Small intestine (tissue), 7 donors: ENCODE results near the gene WDR70. TPM values are rescaled to one million over a fixed set of nuclear protein-coding genes. Genes with fewer than 3 reads are reported as not detected.
A peak's percentile ranks its signal among the peaks of the same experiment; 100 is the strongest.

Source experiments
- DNase-seq, 2 donors: peaks; one replicate each; pipeline versions ENCODE4 v3.0.0 to v3.0.0-alpha.2; 2013
- FAIRE-seq: peaks from 2 replicates; lab custom pipeline; 2012; peaks lifted over from hg19 to GRCh38; lab: Jason Lieb, UNC
- H3K27ac ChIP-seq, 3 donors: one replicate each; pipeline ENCODE4 v1.5.1; 2013; ENCODE audit warnings: low read length in 2 of 3, mild to moderate bottlenecking in 2 of 3, control low read depth in 1 of 3, inconsistent platforms in 1 of 3, low read depth in 1 of 3, moderate library complexity in 1 of 3
- H3K27me3 ChIP-seq, 3 donors: one replicate each; pipeline ENCODE4 v1.6.1; 2013; ENCODE audit warnings: low read length in 3 of 3, inconsistent platforms in 1 of 3; ENCODE audit not compliant: control insufficient read depth in 3 of 3, insufficient read depth in 3 of 3
- H3K36me3 ChIP-seq, 3 donors: one replicate each; pipeline ENCODE4 v1.6.1; 2013; ENCODE audit warnings: low read length in 3 of 3, inconsistent platforms in 1 of 3, low read depth in 1 of 3, mild to moderate bottlenecking in 1 of 3, moderate library complexity in 1 of 3; ENCODE audit not compliant: control insufficient read depth in 3 of 3, insufficient read depth in 2 of 3
- H3K4me1 ChIP-seq, 3 donors: one replicate each; pipeline ENCODE4 v1.6.1; 2013; ENCODE audit warnings: low read length in 2 of 3, inconsistent platforms in 1 of 3, low read depth in 1 of 3, mild to moderate bottlenecking in 1 of 3, moderate library complexity in 1 of 3; ENCODE audit not compliant: control insufficient read depth in 3 of 3, insufficient read depth in 2 of 3
- H3K4me3 ChIP-seq, 3 donors: one replicate each; pipeline ENCODE4 v1.5.1; 2013; ENCODE audit warnings: low read length in 3 of 3, control low read depth in 1 of 3, inconsistent platforms in 1 of 3, low read depth in 1 of 3, mild to moderate bottlenecking in 1 of 3, moderate library complexity in 1 of 3
- H3K9me3 ChIP-seq, 2 donors: one replicate each; pipeline ENCODE4 v1.6.1; 2013; ENCODE audit warnings: low read depth in 1 of 2, low read length in 1 of 2; ENCODE audit not compliant: control insufficient read depth in 2 of 2, insufficient read depth in 1 of 2
- WGBS, 3 donors: extraction: QIAGEN DNeasy Blood & Tissue Kit; methylation state at CpG; one replicate each; pipeline ENCODE4 v1.1.7; 2013; 5-methylcytosine and 5-hydroxymethylcytosine counted together
- polyA plus RNA-seq, 4 donors: library from polyadenylated mRNA; stranded (reverse) in 3 of 4; unstranded in 1 of 4; fragments of 200-250 nt in 3 of 4; fragments of 120-200 nt in 1 of 4; gene quantifications; one replicate each; pipeline versions ENCODE4 v1.2.1 to v1.2.3, GENCODE V29; 2013
- donor health status: healthy with polysubstance abuse.
- donor health status: control.
- donor health status: control.
- donor health status: Bipolar disorder and iron deficiency.
- donor health status: healthy.

The WDR70 gene
- polyA plus RNA-seq, 4 donors, result 13.2 to 24.6 (median 15.8) TPM

DNA sequence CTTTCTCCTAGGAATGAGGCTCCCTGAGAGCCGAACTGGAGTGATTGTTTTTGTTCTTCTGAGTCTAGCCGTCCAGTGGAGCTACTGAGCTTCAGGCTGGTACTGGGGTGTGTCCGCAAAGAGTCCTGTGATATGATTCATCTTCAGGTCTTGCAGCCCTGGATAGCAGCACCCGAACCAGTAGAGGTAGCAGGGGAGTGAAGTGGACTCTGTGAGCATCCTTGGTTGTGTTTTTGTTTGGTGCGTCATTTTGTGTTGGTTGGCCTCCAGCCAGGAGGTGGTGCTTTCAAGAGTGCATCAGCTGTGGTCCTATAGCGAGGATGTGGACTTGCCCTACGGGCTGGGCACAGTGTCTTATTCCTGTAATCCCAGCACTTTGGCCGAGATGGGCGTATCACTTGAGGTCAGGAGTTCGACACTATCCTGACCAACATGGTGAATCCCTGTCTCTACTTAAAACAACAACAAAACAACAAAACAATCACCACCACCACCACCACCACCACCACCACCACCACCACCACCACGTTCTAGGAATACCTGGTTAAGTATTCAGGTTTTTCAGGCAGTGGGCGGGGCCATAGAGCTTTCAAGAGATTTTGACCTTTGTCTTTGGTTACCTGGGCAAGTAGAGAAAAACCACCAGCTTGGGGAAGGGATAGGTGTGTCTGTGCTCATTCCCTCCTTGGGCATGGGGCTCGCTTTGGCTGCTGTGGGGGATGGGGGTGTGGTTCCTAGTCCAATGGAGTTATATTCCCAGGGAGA, 154.0 kb downstream of the WDR70 start:
- Histone ChIP-seq H3K27me3 (no peaks in the 10 kb centered on the region), H3K36me3 (peaks cover 0 to 12% (median 0%) of the 10 kb centered on the region in 3 donors), H3K4me3 (no peak overlapping the region), H3K27ac (no peak overlapping the region), H3K4me1 (no peaks in the 10 kb centered on the region), H3K9me3 (peaks cover 0 to 5% of the 10 kb centered on the region in 2 donors)
- WGBS, 3 donors, result 95 to 97% (median 95%) methylated on average over 13 of the region's 13 CpGs
- FAIRE-seq (no peak), DNase-seq (no peak)

DNA sequence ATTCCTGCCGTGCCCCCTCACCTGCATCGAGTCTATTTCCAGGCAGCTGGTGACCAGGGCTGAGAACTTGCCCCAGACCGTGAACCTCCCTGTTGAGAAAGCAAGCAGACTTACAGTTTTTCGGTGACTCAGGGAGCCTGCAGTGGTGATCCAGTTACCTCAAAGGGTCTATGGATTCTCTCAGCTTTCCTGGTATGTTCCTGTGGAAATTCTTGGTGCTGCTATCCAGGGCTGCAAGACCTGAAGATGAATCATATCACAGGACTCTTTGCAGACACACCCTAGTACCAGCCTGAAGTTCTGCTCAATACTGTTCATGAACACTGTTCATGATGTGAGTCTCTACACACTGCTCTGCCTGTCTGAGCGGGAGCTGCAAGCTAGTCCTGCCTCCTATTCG, 154.7 kb downstream of the WDR70 start:
- Histone ChIP-seq H3K36me3 (peaks cover 0 to 12% (median 0%) of the 10 kb centered on the region in 3 donors), H3K9me3 (peaks cover 0 to 5% of the 10 kb centered on the region in 2 donors), H3K4me1 (no peaks in the 10 kb centered on the region), H3K27ac (no peak overlapping the region), H3K27me3 (no peaks in the 10 kb centered on the region), H3K4me3 (no peak overlapping the region)
- WGBS, 3 donors, result 97% methylated on average over 6 of the region's 6 CpGs
- FAIRE-seq (no peak), DNase-seq (no peak)

DNA sequence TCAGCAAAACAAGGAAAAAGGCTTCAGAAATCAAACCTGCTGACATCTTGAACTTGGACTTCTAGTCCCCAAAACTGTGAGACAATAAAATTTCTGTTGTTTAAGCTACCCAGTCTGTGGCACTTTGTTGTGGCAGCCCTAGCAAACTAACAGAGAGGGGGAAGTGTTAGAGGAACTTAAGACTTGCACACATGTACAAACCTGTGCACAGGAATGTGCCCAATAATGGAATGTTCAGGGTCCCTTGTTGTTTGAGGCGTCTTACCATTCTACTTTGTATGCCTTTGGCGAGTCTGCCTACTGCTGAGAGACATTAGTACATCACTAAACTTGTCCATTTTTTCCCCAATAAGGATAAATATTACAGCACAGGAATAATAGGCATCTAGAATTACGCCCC, 160.3 kb downstream of the WDR70 start:
- Histone ChIP-seq H3K4me3 (no peak overlapping the region), H3K27me3 (no peaks in the 10 kb centered on the region), H3K36me3 (no peaks in the 10 kb centered on the region), H3K4me1 (no peaks in the 10 kb centered on the region), H3K9me3 (no peaks in the 10 kb centered on the region), H3K27ac (no peak overlapping the region)
- DNase-seq (no peak), FAIRE-seq (no peak)
- 93 to 97% (median 95%) methylated on average over 3 of the region's 3 CpGs for WGBS, 3 donors

DNA sequence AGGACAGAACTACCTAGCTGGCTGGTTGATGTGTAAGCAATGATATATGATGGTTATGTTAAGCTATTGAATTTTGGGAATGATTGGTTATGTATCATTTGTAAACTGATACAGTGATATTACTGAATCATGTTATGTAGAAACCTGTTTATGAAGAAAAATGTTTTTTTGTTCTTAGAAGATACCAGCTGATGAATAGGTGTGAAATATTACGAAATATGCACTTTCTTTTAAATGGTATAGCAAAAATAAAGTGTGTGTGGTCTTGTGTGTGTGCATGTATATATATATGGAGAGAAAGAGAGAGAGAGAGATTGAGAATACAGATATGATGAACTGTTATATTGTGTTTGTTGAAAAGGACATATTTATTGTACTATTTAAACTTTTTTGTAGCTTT, 164.1 kb downstream of the WDR70 start:
- Histone ChIP-seq H3K9me3 (no peaks in the 10 kb centered on the region), H3K4me1 (no peaks in the 10 kb centered on the region), H3K27me3 (no peaks in the 10 kb centered on the region), H3K36me3 (no peaks in the 10 kb centered on the region), H3K4me3 (no peak overlapping the region), H3K27ac (no peak overlapping the region)
- 94 to 96% (median 95%) methylated on average over 1 of the region's 1 CpG for WGBS, 3 donors
- FAIRE-seq (no peak), DNase-seq (no peak)

DNA sequence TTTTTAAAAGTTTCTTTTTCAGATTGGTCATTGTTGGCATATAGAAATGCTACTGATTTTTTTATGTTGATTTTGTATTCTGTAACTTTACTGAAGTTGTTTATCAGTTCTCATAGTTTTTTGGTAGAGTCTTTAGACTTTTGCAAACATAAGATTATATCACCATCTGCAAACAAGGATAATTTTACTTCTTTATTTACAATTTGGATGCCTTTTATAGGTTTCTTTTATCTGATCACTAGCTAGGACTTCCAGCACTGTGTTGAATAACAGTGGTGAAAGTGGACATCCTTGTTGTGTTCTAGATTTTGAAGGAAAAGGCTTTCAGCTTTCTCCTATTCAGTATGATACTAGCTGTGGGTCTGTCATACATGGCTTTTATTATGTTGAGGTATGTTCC, 170.3 kb downstream of the WDR70 start:
- no peak for FAIRE-seq

DNA sequence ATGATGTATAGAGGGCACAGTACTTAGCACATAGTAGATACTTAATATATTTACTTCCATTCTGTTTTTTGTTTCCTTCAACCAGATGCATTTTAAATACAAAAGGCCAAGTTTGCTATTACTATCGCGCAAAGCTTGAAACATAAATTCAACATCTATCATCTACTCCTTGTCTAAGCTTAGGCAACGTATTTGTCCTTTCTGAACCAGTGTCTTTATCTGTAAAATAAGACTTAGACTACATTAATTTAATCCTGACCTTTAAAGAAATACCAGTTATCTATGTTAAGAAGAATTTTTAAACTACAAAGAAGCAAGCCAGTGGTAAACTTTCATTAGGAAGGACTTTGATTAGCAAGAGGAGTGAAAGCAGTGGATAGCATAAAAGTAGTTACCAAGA, 173.0 kb downstream of the WDR70 start:
- WGBS, 3 donors, result 83 to 98% (median 87%) methylated on average over 3 of the region's 3 CpGs
- Histone ChIP-seq H3K27me3 (no peaks in the 10 kb centered on the region), H3K36me3 (no peaks in the 10 kb centered on the region), H3K4me3 (no peak overlapping the region), H3K4me1 (no peaks in the 10 kb centered on the region), H3K9me3 (no peaks in the 10 kb centered on the region), H3K27ac (no peak overlapping the region)
- DNase-seq (no peak), FAIRE-seq (no peak)

More for the DNA sequence above, 170.3 kb downstream of the WDR70 start:
- no peak overlapping the region for H3K4me3 ChIP-seq
- H3K9me3 ChIP-seq, result no peaks in the 10 kb centered on the region
- H3K36me3 ChIP-seq, result no peaks in the 10 kb centered on the region
- no peak overlapping the region for H3K27ac ChIP-seq
- DNase-seq, result no peak
- H3K27me3 ChIP-seq, result no peaks in the 10 kb centered on the region
- H3K4me1 ChIP-seq, result no peaks in the 10 kb centered on the region

DNA sequence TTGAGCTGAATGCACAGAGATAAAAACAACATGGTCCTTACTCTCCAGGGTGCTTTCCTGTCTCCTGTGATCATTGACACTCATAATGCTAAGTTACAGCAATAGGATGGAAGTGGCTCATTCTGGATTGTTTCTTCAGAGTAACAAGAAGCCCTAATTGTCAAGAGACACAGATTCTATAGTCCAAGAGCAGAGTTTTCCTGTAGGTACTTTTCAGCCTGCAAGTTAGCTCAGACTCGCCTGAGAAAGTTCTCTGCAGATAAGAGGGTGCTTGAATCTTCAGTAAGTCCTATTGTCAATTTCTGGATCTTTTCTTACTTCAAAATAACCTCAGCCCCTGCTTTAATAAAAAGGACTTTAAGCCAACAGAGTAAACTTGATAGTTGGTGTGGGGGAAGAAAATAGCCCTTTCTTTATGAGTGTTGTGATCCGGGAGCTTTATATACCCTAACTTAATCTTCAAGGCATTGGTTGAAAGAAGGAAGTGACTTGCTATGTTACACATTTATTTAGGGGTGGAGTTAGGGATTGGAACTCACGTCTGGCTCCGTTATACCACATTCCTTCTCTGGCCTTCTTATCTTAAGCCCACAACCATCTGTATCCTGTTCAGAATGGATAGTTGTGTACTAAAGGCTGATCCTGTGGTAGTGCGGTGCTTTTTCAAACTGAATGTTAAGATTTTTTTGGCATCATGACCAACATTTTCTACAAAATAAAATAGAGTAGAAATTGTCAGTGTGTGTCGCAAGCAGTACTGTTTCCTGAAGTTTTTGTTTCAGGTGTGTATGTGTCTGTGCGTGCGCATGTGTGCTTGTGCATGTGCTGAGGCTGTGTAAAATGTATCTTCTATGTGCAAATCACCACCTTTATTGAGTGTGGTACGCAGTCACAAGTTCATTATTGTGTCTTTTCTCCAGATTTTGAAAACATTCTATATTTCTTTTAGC, 173.9 kb downstream of the WDR70 start:
- 56 to 75% (median 68%) methylated on average over 9 of the region's 9 CpGs for WGBS, 3 donors
- DNase-seq (peak in 1 of 2 donors; percentile 10), FAIRE-seq (no peak)
- no peak overlapping the region for H3K27ac ChIP-seq
- no peaks in the 10 kb centered on the region for H3K36me3 ChIP-seq
- no peaks in the 10 kb centered on the region for H3K27me3 ChIP-seq
- no peaks in the 10 kb centered on the region for H3K4me1 ChIP-seq
- no peak overlapping the region for H3K4me3 ChIP-seq
- H3K9me3 ChIP-seq, result no peaks in the 10 kb centered on the region

DNA sequence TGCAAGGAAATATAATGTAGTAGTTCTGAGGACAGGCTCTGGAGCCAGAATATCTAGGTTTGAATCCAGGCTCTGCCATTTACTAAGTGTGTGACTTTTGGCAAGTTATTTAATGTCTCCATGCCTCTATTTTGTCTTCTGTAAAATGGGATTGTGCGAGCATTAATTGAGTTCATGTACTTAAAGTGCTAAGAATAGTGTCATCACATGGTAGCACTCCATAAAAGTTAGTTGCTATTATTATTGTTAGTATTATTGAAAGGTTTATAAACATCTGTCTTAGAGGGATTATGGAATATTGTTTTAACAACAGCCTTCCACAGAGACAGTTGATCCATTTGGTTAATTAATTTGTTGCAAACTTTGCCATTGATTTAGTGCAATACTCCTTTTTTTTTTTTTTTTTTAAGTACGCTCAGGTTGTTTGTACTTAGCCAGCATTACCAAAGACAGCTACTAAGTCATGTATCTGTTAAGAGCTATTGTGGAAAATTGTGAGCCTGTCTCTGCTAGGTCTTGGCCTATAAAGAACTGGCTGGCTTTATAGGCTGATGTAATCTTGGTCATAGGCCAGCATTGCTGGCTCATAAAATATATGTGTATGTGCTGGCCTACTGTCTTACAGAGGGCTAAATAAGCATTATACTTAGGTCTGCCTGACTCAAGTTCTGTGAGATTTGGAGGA, 174.7 kb downstream of the WDR70 start:
- 79 to 95% (median 92%) methylated on average over 2 of the region's 2 CpGs for WGBS, 3 donors
- FAIRE-seq, result no peak
- H3K9me3 ChIP-seq, result no peaks in the 10 kb centered on the region
- DNase-seq, result no peak
- H3K27ac ChIP-seq, result no peak overlapping the region
- H3K27me3 ChIP-seq, result no peaks in the 10 kb centered on the region
- H3K4me3 ChIP-seq, result no peak overlapping the region
- no peaks in the 10 kb centered on the region for H3K4me1 ChIP-seq
- no peaks in the 10 kb centered on the region for H3K36me3 ChIP-seq
